ENCODE data around the gene MTR.

GRCh38 chr1:236888126-236888525 lies 93.0 kb downstream of the MTR start:
- TF ChIP-seq POLR2AphosphoS5 (IDR thresholded peaks at IDR 0.05; ENCODE audit: low read depth, low read length) (no peak), POLR2A (IDR thresholded peaks at IDR 0.05; ENCODE audit: low read depth, low read length) (no peak), TAF1 (IDR thresholded peaks at IDR 0.05; ENCODE audit: borderline replicate concordance, low read depth, low read length) (no peak)

All from GM12892 (cell line).